PFSK-1 (cell line): Measurements from ENCODE around the gene USH2A.

Source experiments
- FOXP2 ChIP-seq: optimal IDR thresholded peaks from 2 replicates; pipeline ENCODE3; 2011; ENCODE audit warnings: borderline replicate concordance, control low read depth, inconsistent platforms; ENCODE audit not compliant: insufficient read depth; ENCODE audit errors: extremely low read length, extremely low read depth
- POLR2AphosphoS5 ChIP-seq: IDR thresholded peaks from 2 replicates; pipeline ENCODE4 v1.6.1; 2012; ENCODE audit warnings: low read depth, mild to moderate bottlenecking, control low read depth, low read length, moderate library complexity
- SIN3A ChIP-seq: IDR thresholded peaks from 2 replicates; pipeline ENCODE4 v1.6.1; 2012; ENCODE audit warnings: mild to moderate bottlenecking, low read length, moderate library complexity, borderline replicate concordance; ENCODE audit not compliant: insufficient read depth
- TAF1 ChIP-seq: IDR thresholded peaks from 2 replicates; pipeline ENCODE4 v1.6.1; 2012; ENCODE audit warnings: low read length, control low read depth, borderline replicate concordance; ENCODE audit not compliant: insufficient read depth
- TF ChIP-seq, protein P1 (sequence below), 2 experiments: IDR thresholded peaks; 2 replicates each; pipeline versions ENCODE4 v1.6.1 to v1.8.0; 2011 to 2012; ENCODE audit warnings: low read depth in 2 of 2, low read length in 2 of 2, control low read depth in 1 of 2, inconsistent platforms in 1 of 2, mild to moderate bottlenecking in 1 of 2, moderate library complexity in 1 of 2; ENCODE audit not compliant: insufficient read depth in 1 of 2

The USH2A gene

DNA sequence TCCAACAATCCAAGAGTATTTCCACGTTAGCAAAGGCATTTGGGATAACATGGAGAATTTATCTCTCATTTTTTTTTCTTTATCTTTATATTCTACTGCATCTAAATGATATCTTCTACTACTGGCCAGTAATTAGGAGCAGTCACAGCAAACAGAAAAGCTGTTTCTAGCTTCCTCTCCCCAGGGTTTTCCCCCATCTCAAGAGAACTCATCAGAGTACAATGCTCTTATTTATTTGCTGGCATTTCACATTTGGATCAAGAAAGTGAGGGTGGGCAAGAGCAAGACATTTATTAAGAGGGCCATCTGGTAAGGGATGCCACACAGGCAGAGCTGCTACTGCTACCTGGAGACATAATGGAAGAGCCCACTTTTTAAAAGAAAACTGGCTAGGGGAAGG is 368.2 kb downstream of the USH2A start:
- TF ChIP-seq, protein P1, sequence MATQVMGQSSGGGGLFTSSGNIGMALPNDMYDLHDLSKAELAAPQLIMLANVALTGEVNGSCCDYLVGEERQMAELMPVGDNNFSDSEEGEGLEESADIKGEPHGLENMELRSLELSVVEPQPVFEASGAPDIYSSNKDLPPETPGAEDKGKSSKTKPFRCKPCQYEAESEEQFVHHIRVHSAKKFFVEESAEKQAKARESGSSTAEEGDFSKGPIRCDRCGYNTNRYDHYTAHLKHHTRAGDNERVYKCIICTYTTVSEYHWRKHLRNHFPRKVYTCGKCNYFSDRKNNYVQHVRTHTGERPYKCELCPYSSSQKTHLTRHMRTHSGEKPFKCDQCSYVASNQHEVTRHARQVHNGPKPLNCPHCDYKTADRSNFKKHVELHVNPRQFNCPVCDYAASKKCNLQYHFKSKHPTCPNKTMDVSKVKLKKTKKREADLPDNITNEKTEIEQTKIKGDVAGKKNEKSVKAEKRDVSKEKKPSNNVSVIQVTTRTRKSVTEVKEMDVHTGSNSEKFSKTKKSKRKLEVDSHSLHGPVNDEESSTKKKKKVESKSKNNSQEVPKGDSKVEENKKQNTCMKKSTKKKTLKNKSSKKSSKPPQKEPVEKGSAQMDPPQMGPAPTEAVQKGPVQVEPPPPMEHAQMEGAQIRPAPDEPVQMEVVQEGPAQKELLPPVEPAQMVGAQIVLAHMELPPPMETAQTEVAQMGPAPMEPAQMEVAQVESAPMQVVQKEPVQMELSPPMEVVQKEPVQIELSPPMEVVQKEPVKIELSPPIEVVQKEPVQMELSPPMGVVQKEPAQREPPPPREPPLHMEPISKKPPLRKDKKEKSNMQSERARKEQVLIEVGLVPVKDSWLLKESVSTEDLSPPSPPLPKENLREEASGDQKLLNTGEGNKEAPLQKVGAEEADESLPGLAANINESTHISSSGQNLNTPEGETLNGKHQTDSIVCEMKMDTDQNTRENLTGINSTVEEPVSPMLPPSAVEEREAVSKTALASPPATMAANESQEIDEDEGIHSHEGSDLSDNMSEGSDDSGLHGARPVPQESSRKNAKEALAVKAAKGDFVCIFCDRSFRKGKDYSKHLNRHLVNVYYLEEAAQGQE (IDR thresholded peaks at IDR 0.05; ENCODE audit: insufficient read depth in 1 of 2, low read depth in 2 of 2, low read length in 2 of 2) = no peak
- TF ChIP-seq POLR2AphosphoS5 = no peak
- no peak for TF ChIP-seq FOXP2
- TF ChIP-seq TAF1 = no peak
- no peak for TF ChIP-seq SIN3A

DNA sequence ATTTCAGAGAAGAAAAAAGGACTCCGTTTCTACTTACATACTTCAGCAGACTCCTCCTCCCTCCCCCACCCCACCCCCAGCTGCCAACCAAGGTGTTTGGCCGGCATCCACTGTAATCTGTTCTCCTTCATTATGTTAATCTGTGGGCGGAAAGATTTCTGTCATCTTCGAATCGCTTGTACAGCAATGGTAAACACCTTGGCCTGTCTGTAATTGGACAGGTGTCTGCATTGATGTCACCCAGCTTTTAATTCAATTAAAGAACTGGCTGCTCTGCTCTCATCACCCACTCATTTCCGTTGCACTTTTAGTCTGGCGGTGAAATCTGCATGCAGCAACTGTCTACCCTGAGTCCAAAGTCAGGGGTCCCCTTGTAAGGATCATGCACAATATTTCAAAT is 368.6 kb downstream of the USH2A start:
- TF ChIP-seq SIN3A = no peak
- no peak for TF ChIP-seq TAF1

DNA sequence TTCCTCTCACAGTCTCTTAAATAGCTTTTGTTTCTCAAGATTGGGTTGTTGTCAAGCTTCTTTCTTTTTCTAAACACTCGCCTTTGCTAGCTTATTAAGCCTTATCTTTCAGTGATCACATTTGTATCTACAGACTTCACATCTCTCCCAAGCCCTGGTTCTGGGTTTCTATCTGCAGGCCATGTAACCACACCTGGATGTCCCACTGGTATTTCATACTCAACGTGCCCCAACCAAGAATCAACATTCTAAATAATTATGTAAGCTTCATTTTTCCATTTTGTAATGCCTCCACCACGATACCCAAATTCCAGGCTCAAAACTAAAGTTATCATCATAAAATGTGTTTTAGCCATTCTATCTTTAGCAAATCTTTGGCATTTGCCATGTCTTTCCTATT is 372.2 kb downstream of the USH2A start:
- TF ChIP-seq POLR2AphosphoS5 (no peak), FOXP2 (no peak), SIN3A (no peak), TAF1 (no peak)
- TF ChIP-seq, protein P1 (IDR thresholded peaks at IDR 0.05; ENCODE audit: insufficient read depth in 1 of 2, low read depth in 2 of 2, low read length in 2 of 2) = no peak

DNA sequence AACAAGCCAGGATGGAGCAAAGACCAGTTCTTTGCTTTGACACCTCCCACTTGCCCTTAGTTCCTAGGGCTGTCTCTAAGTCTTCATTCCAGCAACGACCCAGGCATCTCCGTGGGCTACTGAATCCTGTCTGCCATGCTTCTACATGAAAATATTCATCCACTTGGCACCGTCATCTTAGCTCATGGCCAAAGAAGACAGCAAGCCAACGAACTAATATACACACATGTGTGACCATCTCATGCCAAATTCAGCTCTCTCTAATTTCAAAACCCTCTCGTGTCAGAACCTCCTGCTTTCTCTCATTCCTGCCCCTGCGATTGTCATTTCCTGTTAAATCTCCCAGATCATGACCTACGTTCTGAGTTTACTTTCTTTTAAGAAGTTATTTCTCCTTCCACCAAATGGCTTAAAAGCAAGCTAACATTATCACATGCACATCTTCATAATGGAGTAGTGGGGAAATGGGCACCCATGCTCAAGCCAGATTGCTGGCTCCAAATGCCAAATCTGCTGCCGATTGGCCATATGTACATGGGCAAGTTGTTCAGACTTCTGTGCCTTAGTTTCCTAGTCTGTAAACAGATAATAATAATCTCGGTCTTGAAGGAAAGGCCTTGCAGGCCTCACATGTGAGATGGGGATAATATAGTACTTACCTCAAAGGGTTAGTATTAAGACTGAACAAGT is 373.4 kb downstream of the USH2A start:
- TF ChIP-seq, protein P1 (IDR thresholded peaks at IDR 0.05; ENCODE audit: insufficient read depth in 1 of 2, low read depth in 2 of 2, low read length in 2 of 2) = no peak
- no peak for TF ChIP-seq POLR2AphosphoS5
- no peak for TF ChIP-seq TAF1
- no peak for TF ChIP-seq FOXP2
- TF ChIP-seq SIN3A = no peak

DNA sequence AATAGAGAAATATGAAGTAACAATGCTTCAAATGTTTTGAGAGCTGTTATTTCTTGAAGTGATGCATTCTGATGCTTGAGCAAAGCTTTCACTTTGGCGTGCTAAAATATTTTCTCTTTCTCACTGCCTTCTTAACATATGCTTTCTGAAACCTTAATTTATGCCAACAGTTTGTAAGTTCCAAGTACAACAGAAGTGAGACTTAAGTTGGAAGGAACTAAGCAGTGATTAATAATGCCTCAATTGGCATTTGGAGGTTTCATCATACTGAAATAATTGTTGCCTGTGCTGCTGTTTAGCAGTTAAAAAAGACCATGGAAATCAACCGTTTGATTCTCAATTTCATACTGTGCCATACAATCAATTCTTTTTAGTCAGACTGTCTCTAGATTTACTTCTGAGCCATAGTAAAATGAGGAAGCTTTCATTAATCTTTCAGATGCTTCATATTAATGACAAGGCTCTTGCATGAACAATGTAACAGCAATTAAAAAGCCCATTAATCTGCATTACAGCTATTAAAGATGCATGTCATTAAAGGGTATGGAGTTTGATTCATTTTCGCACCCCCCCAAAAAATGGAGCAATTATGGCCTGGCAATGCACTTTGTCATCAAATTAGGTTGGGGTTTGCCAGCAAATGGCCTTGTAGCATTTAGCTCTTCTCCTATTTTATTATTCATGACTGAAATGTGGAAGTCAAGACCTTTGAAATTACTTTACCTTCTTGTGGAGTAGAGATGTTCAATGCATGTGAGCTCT is 375.3 kb downstream of the USH2A start:
- TF ChIP-seq POLR2AphosphoS5 (no peak), FOXP2 (no peak), TAF1 (no peak), SIN3A (no peak)
- TF ChIP-seq, protein P1 (IDR thresholded peaks at IDR 0.05; ENCODE audit: insufficient read depth in 1 of 2, low read depth in 2 of 2, low read length in 2 of 2) = no peak
